ENCODE measurements around the gene PID1. TPM values are rescaled to one million over a fixed set of nuclear protein-coding genes. Genes with fewer than 3 reads are reported as not detected.

Gene PID1
- total RNA-seq, 1 experiment from 2014 or later = 0.15 TPM

DNA sequence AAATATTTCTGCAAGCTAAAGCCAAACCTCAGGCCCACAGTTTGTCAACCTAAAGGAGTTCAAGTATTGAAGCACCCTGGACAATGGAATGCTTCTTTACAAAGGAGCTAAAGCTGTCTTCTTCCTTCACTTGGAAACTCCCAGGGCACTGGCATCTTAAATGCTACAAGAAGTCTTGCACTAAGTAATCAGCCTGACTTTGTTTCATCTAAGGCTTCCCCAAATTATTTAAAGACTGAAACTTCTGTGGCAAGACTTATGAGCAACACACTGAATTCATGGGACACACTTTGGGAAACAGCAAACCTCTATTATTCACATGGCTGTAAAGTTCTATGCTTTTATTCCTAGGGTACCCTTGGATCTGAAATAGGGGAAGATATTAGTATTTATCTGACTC is 14.7 kb downstream of the PID1 start:
- H3K4me1 ChIP-seq (ENCODE audit: control insufficient read depth in 1 of 2, insufficient read depth in 2 of 2, low read length in 2 of 2) = no peaks in the 10 kb centered on the region
- no peaks in the 10 kb centered on the region for H4K20me1 ChIP-seq (ENCODE audit: insufficient read depth)
- H3K27ac ChIP-seq (ENCODE audit: low read depth, low read length) = no peak overlapping the region
- no peak overlapping the region for H3K4me3 ChIP-seq (replicated peaks in 1 of 2; ENCODE audit: low read depth in 1 of 2, low read length in 2 of 2)
- H3K27me3 ChIP-seq (ENCODE audit: insufficient read depth, low read length) = no peaks in the 10 kb centered on the region
- no peak overlapping the region for H3K9ac ChIP-seq (ENCODE audit: low read length)
- no peaks in the 10 kb centered on the region for H3K36me3 ChIP-seq (ENCODE audit: control insufficient read depth in 1 of 2, insufficient read depth in 2 of 2, low read length in 2 of 2)
- H3K9me3 ChIP-seq (ENCODE audit: control insufficient read depth in 1 of 2, insufficient read depth in 1 of 2, low read depth in 1 of 2, low read length in 2 of 2) = no peaks in the 10 kb centered on the region
- no peak overlapping the region for H2AFZ ChIP-seq (ENCODE audit: low read depth, low read length, poor library complexity, severe bottlenecking)
- no peaks in the 10 kb centered on the region for H3K9me2 ChIP-seq (ENCODE audit: insufficient read depth)
- no peaks in the 10 kb centered on the region for H3K79me2 ChIP-seq (ENCODE audit: insufficient read depth, low read length)
- CTCF ChIA-PET = no interaction called here
- DNase-seq (ENCODE audit: low read depth, low spot score) (no peak), ATAC-seq (no peak)
- POLR2A ChIA-PET = no interaction called here
- TF ChIP-seq CEBPB (IDR thresholded peaks at IDR 0.05; ENCODE audit: low read depth) (no peak), SRF (IDR thresholded peaks at IDR 0.05; ENCODE audit: low read depth) (no peak), CBX3 (IDR thresholded peaks at IDR 0.05; ENCODE audit: low read depth) (no peak), POLR2A (IDR thresholded peaks at IDR 0.05; ENCODE audit: borderline replicate concordance, extremely low read depth, insufficient read depth, insufficient read length) (no peak), JUND (IDR thresholded peaks at IDR 0.05) (no peak)
- TF ChIP-seq, protein P1, sequence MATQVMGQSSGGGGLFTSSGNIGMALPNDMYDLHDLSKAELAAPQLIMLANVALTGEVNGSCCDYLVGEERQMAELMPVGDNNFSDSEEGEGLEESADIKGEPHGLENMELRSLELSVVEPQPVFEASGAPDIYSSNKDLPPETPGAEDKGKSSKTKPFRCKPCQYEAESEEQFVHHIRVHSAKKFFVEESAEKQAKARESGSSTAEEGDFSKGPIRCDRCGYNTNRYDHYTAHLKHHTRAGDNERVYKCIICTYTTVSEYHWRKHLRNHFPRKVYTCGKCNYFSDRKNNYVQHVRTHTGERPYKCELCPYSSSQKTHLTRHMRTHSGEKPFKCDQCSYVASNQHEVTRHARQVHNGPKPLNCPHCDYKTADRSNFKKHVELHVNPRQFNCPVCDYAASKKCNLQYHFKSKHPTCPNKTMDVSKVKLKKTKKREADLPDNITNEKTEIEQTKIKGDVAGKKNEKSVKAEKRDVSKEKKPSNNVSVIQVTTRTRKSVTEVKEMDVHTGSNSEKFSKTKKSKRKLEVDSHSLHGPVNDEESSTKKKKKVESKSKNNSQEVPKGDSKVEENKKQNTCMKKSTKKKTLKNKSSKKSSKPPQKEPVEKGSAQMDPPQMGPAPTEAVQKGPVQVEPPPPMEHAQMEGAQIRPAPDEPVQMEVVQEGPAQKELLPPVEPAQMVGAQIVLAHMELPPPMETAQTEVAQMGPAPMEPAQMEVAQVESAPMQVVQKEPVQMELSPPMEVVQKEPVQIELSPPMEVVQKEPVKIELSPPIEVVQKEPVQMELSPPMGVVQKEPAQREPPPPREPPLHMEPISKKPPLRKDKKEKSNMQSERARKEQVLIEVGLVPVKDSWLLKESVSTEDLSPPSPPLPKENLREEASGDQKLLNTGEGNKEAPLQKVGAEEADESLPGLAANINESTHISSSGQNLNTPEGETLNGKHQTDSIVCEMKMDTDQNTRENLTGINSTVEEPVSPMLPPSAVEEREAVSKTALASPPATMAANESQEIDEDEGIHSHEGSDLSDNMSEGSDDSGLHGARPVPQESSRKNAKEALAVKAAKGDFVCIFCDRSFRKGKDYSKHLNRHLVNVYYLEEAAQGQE (IDR thresholded peaks at IDR 0.05; ENCODE audit: low read depth) = no peak
- intact Hi-C loops (cut with micrococcal nuclease) = no loop called here
- no peak overlapping the region for H3K4me2 ChIP-seq (ENCODE audit: low read length)
- RAD21 ChIA-PET (ENCODE audit: low non-redundant PET in 1 of 2, low total read pairs in 2 of 2, uncharacterized antibody in 2 of 2, unreplicated experiment in 2 of 2) = no interaction called here
- BruUV-seq (replicated peaks) = no TSS peak

DNA sequence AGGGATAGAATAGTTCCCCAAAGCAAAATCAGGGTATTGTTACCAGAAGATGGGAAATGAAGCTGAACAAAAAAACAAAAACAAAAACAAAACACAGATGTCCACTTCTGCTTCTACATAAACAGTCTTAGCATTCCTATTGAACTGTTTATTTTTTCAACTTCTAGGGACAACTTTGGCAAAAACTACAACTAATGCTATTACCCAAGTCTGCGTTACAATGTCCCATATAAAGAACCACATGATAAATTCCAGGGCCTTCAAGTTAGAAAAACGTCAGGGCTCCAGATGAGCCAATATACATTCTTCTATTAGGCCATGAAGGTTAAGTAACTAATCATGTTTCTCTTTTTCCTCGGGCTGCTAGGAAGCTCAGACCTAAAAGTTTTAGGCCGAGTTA is 16.9 kb downstream of the PID1 start:
- Histone ChIP-seq H3K4me2 (ENCODE audit: low read length) (no peak overlapping the region), H3K9me2 (ENCODE audit: insufficient read depth) (no peaks in the 10 kb centered on the region), H2AFZ (ENCODE audit: low read depth, low read length, poor library complexity, severe bottlenecking) (no peak overlapping the region), H3K4me1 (ENCODE audit: control insufficient read depth in 1 of 2, insufficient read depth in 2 of 2, low read length in 2 of 2) (no peaks in the 10 kb centered on the region), H3K4me3 (replicated peaks in 1 of 2; ENCODE audit: low read depth in 1 of 2, low read length in 2 of 2) (no peak overlapping the region), H3K9ac (ENCODE audit: low read length) (no peak overlapping the region), H3K79me2 (ENCODE audit: insufficient read depth, low read length) (no peaks in the 10 kb centered on the region), H3K27ac (ENCODE audit: low read depth, low read length) (no peak overlapping the region), H4K20me1 (ENCODE audit: insufficient read depth) (no peaks in the 10 kb centered on the region), H3K27me3 (ENCODE audit: insufficient read depth, low read length) (no peaks in the 10 kb centered on the region), H3K9me3 (ENCODE audit: control insufficient read depth in 1 of 2, insufficient read depth in 1 of 2, low read depth in 1 of 2, low read length in 2 of 2) (no peaks in the 10 kb centered on the region), H3K36me3 (ENCODE audit: control insufficient read depth in 1 of 2, insufficient read depth in 2 of 2, low read length in 2 of 2) (no peaks in the 10 kb centered on the region)
- RAD21 ChIA-PET (ENCODE audit: low non-redundant PET in 1 of 2, low total read pairs in 2 of 2, uncharacterized antibody in 2 of 2, unreplicated experiment in 2 of 2) = no interaction called here
- ATAC-seq (no peak), DNase-seq (ENCODE audit: low read depth, low spot score) (no peak)
- POLR2A ChIA-PET = no interaction called here
- intact Hi-C loops (cut with micrococcal nuclease) = no loop called here
- TF ChIP-seq, protein P2, sequence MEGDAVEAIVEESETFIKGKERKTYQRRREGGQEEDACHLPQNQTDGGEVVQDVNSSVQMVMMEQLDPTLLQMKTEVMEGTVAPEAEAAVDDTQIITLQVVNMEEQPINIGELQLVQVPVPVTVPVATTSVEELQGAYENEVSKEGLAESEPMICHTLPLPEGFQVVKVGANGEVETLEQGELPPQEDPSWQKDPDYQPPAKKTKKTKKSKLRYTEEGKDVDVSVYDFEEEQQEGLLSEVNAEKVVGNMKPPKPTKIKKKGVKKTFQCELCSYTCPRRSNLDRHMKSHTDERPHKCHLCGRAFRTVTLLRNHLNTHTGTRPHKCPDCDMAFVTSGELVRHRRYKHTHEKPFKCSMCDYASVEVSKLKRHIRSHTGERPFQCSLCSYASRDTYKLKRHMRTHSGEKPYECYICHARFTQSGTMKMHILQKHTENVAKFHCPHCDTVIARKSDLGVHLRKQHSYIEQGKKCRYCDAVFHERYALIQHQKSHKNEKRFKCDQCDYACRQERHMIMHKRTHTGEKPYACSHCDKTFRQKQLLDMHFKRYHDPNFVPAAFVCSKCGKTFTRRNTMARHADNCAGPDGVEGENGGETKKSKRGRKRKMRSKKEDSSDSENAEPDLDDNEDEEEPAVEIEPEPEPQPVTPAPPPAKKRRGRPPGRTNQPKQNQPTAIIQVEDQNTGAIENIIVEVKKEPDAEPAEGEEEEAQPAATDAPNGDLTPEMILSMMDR (IDR thresholded peaks at IDR 0.05 in 2 of 3, conservative IDR thresholded peaks at IDR 0.05 in 1 of 3; ENCODE audit: borderline replicate concordance in 1 of 3, insufficient read depth in 1 of 3, low read depth in 2 of 3, low read length in 2 of 3) = no peak
- TF ChIP-seq CEBPB (IDR thresholded peaks at IDR 0.05; ENCODE audit: low read depth) = no peak
- TF ChIP-seq CBX3 (IDR thresholded peaks at IDR 0.05; ENCODE audit: low read depth) = no peak
- no peak for TF ChIP-seq ZFX (IDR thresholded peaks at IDR 0.05)
- no peak for TF ChIP-seq POLR2AphosphoS5 (IDR thresholded peaks at IDR 0.05; ENCODE audit: low read depth, low read length)
- TF ChIP-seq SIN3A (IDR thresholded peaks at IDR 0.05; ENCODE audit: low read depth) = no peak
- BruUV-seq (replicated peaks) = no TSS peak
- CTCF ChIA-PET = no interaction called here

Measured in HCT116 (cell line).